Stimulated activated naive CD4-positive, alpha-beta T cell (primary cell): Measurements from ENCODE around the gene LSM14A.
"Not testable (repeated sequence)": the region's sequence is repeated elsewhere in the genome, so short reads cannot be mapped to it uniquely, and the experiment has no call there.

Experiments used
- DNase-seq, 6 experiments: peaks; one replicate each; lab custom pipeline; 2025; lab: John Stamatoyannopoulos, UW

LSM14A gene

GRCh38 chr19:34171877-34172660 is at the start of gene LSM14A:
Gene LSM14A, plus strand, starts transcription at chr19:34172504. Its CDS starts 139 bp downstream, at chr19:34172643.
- DNase-seq = peak; percentile 90 to 95 (median 90)

GRCh38 chr19:34124828-34125227 is 47.5 kb upstream of the LSM14A start:
- DNase-seq = no peak

GRCh38 chr19:34126966-34127365 is 45.3 kb upstream of the LSM14A start:
- DNase-seq = no peak

GRCh38 chr19:34127684-34128189 is 44.6 kb upstream of the LSM14A start:
- DNase-seq = no peak

GRCh38 chr19:34128558-34129250 is 43.6 kb upstream of the LSM14A start:
- no peak for DNase-seq

GRCh38 chr19:34131100-34131499 is 41.2 kb upstream of the LSM14A start:
- no peak for DNase-seq

GRCh38 chr19:34132145-34132544 is 40.2 kb upstream of the LSM14A start:
- DNase-seq = not testable (repeated sequence)

GRCh38 chr19:34132706-34133105 is 39.6 kb upstream of the LSM14A start:
- not testable (repeated sequence) for DNase-seq

- peak; percentile 74 to 87 (median 84) for DNase-seq
Observed at GRCh38 chr19:34134190-34135053, 37.9 kb upstream of the LSM14A start.

GRCh38 chr19:34135054-34135800 is 37.1 kb upstream of the LSM14A start:
- no peak for DNase-seq

GRCh38 chr19:34135821-34136611 is 36.3 kb upstream of the LSM14A start:
- DNase-seq = no peak

- no peak for DNase-seq
Observed at GRCh38 chr19:34141025-34141424, 31.3 kb upstream of the LSM14A start.

GRCh38 chr19:34142440-34142839 is 29.9 kb upstream of the LSM14A start:
- DNase-seq = no peak

- peak; percentile 9 to 74 (median 38) for DNase-seq
Observed at GRCh38 chr19:34145741-34146202, 26.5 kb upstream of the LSM14A start.

GRCh38 chr19:34148658-34149185 is 23.6 kb upstream of the LSM14A start:
- no peak for DNase-seq

- no peak for DNase-seq
Observed at GRCh38 chr19:34149873-34150272, 22.4 kb upstream of the LSM14A start.

GRCh38 chr19:34150558-34150957 is 21.7 kb upstream of the LSM14A start:
- no peak for DNase-seq

- DNase-seq = no peak
Observed at GRCh38 chr19:34151439-34151838, 20.9 kb upstream of the LSM14A start.

- no peak for DNase-seq
Observed at GRCh38 chr19:34154401-34154800, 17.9 kb upstream of the LSM14A start.

GRCh38 chr19:34155686-34156085 is 16.6 kb upstream of the LSM14A start:
- DNase-seq = no peak
